ENCODE results near the gene ACBD4.

DNA sequence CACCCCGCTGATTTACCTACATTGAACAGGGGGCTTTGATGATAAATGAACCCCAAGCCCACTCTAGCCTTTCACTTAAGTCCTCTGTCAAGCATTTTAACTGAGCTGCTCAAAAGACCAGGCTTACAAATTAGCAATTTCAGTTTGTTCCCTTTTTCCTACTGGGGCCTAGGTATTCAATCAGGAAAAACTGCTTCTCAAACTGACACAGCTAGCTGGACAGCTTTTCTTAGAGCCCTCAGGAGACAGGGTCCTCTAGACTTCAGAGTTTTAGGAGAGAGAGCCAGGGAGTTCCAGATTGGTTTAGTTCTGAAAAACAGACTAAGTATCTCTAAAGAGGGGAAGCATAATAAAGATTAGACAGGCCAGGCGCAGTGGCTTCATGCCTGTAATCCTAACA, 20.0 kb downstream of the ACBD4 start:
- no peak for TF ChIP-seq POLR2AphosphoS5 (IDR thresholded peaks at IDR 0.05; ENCODE audit: borderline replicate concordance, low read depth, low read length)
- no peak for TF ChIP-seq EZH2 (IDR thresholded peaks at IDR 0.05)
